NCI-H82 treated with DMSO at 0.1 percent for 48 hours (cell line): ENCODE results near the gene ZMIZ1.

Experiments
- DNase-seq: peaks from one replicate; lab custom pipeline; 2025; ENCODE audit not compliant: unreplicated experiment; lab: John Stamatoyannopoulos, UW

Gene ZMIZ1

DNA sequence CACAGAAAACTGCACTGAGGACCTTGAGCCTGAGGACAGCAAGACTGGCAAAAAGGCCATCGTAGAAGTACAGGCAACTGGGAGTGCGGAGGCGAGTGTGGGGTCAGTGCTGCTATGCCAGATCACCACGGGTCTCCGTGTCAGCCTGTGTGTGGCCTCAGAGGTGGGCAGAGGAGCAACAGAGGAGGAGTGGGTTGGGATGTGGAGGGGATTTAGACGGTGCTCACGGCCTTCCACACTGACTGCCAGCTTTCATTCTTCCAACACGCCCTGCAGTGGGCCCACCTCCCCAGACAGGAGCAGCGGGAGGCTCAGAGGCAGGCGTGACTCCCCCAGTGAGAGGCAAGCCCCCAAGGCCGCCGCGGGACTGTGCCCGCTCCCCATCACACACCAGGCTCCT is 17.0 kb upstream of the ZMIZ1 start:
- no peak for DNase-seq

DNA sequence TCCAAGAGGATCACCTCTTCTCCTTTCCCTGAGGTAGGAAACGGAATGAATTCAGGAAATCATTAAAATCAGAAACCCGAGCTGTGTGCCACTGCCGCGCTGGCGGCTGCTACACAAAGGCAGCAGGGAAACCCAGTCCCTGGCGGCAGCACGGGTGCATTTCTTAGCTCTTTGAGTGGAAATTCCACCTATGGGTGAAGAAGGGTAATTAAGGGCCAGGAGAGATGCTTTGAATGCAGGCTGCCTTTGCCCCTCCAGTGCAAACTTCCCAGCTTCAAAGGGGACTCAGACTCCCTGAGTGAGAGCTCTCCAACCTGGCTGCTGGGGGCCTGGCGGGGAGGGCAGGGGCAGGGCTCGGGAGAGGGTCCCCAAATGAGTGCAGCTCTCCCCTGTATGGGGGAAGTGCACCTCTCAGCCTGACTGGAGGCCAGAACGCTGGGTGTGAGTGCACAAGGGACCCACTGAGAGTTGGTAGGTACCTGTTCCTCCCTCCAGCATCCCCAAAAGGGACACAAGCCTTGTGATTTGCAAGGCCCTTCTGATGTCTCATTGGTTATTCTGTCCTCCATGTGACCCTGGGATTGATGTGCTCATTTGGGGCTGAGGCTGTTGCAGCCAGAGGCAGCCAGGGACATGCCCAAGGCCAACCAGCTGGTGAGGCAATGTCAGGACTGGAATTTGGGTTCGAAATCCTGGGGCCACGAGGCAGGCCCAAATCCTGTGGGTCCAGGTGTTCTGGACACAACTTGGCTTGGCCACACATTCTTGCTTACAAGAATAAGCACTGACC is 16.3 kb upstream of the ZMIZ1 start:
- no peak for DNase-seq

- DNase-seq: no peak
These were observed 15.7 kb upstream of the ZMIZ1 start for GRCh38 chr10:79053081-79053434.

DNA sequence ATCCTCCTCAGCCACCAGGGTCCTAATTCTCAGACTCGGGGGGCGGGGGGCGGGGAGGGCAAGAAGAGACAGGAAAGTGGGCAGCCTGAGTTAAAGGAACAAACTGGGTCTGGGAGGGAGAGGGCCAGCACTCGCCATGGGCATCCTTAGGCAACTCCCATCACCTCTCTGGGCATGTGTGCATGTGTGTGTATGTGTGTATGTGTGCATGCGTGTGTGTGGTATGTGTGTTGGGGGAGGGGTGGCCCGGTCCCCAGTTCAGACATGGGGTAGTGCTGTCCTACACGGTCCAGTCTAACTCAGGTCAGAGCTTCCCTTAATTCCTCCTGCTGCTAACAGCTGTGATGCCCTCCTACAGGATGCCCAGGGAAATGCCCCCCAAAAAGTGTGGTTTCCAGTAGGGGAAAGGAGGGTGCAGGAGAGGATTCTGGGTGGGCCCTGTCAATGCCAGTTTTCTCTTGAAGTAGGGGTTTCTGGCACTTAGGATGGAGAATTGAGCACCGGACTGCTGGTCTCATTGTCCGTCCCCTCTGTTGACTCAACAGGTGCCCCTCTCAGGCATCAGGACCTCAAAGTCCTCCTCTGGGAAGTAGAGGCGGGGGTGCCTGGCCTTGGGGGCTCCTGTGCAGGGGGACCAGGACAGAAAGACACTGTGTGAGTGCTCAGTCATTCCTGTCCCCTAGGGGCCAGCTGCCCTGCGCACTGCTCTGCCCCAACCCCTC is 15.1 kb upstream of the ZMIZ1 start:
- DNase-seq: no peak

GRCh38 chr10:79054203-79055099 is 14.3 kb upstream of the ZMIZ1 start:
- DNase-seq: no peak

- DNase-seq: no peak
These were observed 13.5 kb upstream of the ZMIZ1 start for GRCh38 chr10:79055100-79055782.

DNA sequence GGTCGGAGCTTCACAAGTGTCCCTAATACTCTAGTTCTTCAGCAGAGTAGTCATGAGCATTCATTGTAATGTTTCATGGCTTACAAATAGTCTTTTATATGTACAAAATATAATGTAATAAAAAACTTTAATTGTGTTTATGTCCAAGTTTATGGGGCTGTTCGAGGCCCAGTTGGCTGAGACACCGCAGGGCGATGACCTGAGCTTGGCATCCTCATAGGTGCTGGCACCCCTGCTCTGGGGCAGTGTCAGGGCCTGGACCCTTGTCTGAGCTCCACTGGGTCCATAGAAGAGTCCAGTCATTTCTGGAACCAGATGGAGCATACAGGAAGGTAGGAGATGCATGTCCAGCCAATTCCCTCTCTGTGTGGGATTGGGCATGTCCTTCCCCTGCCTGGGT is 12.9 kb upstream of the ZMIZ1 start:
- no peak for DNase-seq

DNA sequence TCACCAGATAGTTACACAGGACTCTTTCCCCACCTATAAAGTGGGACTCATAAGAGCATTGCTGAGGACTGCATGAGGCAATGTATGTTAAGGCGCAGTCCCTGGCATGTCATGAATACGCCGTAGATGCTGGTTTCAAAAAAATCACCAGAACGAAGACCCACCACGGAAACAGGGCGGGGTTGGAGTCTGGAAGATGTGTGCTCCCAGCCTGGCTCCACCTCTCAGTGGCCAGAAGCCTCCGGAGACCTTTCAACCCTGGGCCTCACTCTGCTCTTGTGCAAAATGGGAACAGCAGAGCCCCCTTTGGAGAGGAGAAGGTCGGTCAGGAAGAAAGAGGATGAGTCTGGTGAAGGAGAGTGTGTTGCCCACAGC is 12.4 kb upstream of the ZMIZ1 start:
- no peak for DNase-seq

GRCh38 chr10:79056736-79057391 is 11.9 kb upstream of the ZMIZ1 start:
- no peak for DNase-seq

- no peak for DNase-seq
These were observed 11.1 kb upstream of the ZMIZ1 start for GRCh38 chr10:79057481-79058275.

DNA sequence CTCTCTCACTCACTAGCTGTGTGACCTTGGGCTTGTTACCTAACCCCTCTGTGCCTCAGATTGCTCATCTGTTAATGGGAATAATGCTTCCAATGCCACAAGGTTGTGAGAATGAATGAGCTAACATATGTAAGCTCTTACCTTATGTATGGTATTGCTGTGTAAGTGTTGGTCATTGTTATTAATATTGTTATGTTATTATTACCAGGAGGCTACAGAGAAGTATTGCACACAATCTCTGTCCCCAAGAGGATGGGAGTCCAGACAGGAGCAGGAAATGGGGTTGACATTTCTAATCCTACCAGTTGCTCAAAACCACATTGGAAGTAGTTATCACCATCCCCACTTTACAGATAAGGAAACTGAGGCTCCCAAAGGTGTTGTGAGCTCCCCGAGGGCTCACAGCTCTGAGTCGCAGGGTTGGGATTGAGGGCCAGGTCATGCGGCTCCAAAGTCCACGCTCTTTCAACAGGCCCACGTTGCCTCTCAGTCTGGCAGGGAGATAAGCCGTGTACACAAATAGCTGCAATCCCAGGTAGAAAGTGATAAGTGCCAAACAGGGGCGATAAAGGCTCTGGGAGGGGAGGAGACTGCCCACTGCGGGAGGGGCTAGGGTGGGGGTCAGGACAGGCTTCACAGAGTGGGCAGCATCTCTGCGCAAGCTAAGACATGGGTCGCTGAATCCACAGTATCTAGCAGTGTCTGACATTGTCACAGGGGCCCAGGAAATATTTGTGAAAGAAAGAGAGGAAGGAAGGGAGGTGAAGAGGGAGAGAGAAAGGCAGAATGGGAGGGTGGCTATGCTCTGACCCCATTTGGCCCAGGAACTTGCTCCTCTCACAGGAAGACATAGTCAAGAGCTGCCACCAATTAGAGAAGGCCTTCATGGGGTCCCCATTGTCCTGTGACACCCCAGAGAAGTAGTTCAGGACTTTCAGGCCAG is 9.6 kb upstream of the ZMIZ1 start:
- no peak for DNase-seq

DNA sequence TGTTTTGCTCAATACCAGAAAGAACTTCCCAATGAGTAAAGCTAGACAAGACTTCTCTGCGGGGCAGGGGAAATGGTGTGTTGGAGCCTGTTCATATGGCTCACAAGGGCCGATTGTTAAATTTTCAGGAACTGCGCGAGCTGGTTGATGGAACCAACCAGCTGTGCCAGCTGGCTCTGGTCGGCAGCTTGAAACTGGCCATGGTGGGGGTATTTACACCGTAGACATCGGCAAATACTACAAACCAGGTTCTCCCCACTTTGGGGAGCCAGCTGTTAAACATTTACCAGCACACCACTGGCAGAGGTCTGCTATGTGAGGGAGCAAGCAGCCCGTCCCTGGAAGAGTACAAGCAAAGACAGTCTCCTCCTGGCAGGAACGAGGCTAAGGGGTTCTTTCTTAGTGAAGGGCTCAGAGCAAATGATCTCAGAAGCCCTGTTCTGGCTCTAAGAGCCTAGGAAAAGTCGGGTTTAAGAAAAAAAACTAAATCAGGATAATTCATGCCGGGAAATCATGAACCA is 8.8 kb upstream of the ZMIZ1 start:
- DNase-seq: no peak

- DNase-seq: no peak
These were observed 8.0 kb upstream of the ZMIZ1 start for GRCh38 chr10:79060641-79061255.

DNA sequence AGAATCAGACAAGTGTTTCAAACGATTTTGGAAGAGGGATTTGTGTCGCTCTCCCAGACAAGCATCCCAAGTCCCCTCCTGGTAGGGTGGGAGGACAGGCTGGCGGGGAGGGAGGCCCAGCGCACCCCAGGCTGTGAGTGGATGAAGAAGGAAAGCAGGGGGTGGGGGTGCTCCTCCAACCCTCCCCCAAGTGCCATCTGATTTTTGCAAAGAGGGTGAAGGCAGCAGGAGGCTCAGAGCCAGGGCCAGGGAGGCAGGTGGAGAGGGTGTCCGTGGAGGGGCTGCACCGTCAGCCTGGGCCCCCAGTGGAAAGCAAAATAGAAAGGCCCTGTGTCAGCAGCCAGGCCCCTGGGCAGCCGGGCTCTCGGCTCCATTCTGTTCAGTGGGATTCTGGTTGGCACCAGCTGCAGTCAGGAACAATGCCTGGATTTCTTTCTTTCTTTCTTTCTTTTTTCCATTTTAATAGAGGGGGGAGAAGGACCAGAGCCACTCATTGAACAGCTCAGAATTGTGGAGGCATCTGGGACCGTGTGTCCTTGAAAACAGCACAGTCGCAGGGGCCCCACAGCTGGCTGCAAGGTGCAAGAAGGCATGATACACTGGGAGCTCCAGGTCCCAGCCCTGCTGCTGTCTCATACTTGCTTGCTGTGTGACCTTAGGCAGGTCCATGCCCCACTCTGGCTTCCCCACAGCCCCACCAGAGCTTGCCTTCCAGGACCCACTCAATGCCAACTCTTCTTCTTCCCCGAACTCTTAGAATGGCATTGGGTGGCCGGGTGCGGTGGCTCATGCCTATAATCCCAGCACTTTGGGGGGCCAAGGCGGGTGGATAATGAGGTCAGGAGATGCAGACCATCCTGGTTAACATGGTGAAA is 7.1 kb upstream of the ZMIZ1 start:
- DNase-seq: no peak

DNA sequence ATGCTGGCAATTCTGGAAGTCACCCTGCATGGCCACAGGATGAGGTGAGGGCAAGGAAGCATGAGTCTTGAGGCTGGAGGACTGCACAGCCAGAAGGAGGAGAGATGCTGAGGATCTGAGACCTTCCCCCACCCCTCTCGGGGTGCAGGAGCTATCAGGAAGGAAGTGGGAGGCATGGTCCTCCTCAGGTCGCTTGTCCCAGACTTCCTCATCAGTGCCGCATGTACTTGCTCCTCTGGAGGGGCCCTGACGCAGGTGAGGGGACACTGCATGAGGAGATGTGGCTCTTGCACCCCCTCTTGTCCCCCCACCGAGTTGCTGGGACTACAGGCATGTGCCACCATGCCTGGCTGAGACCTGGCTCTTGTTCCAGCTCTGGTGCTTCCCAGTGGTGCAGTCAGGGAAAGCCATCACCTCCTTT is 5.7 kb upstream of the ZMIZ1 start:
- DNase-seq: no peak

- DNase-seq: no peak
These were observed 4.9 kb upstream of the ZMIZ1 start for GRCh38 chr10:79063661-79064492.
